A204.1 (cell line): ENCODE data around the gene HRH2.
"Not testable (repeated sequence)": the region's sequence is repeated elsewhere in the genome, so short reads cannot be mapped to it uniquely, and the experiment has no call there.

Experiments
- FAIRE-seq: peaks from 2 replicates; lab custom pipeline; 2012; peaks lifted over from hg19 to GRCh38; lab: Jason Lieb, UNC

Gene HRH2

GRCh38 chr5:175742290-175742994 lies 84.6 kb downstream of the HRH2 start:
- no peak for FAIRE-seq

- FAIRE-seq, result no peak
Measured at GRCh38 chr5:175743676-175744210, 85.9 kb downstream of the HRH2 start.

GRCh38 chr5:175745210-175745609 lies 87.3 kb downstream of the HRH2 start:
- FAIRE-seq, result no peak

- FAIRE-seq, result no peak
Measured at GRCh38 chr5:175746851-175747250, 89.0 kb downstream of the HRH2 start.

GRCh38 chr5:175747539-175748060 lies 89.7 kb downstream of the HRH2 start:
- no peak for FAIRE-seq

- FAIRE-seq, result no peak
Measured at GRCh38 chr5:175748650-175749049, 90.8 kb downstream of the HRH2 start.

- no peak for FAIRE-seq
Measured at GRCh38 chr5:175749591-175749990, 91.7 kb downstream of the HRH2 start.

GRCh38 chr5:175750511-175750931 lies 92.7 kb downstream of the HRH2 start:
- FAIRE-seq, result no peak

- FAIRE-seq, result no peak
Measured at GRCh38 chr5:175751369-175751768, 93.5 kb downstream of the HRH2 start.

GRCh38 chr5:175752826-175753535 lies 95.1 kb downstream of the HRH2 start:
- FAIRE-seq, result no peak

GRCh38 chr5:175753536-175754402 lies 95.9 kb downstream of the HRH2 start:
- FAIRE-seq, result no peak

- FAIRE-seq, result not testable (repeated sequence)
Measured at GRCh38 chr5:175759991-175760390, 102.1 kb downstream of the HRH2 start.
